ENCODE results near the gene THY1.

THY1 gene

DNA sequence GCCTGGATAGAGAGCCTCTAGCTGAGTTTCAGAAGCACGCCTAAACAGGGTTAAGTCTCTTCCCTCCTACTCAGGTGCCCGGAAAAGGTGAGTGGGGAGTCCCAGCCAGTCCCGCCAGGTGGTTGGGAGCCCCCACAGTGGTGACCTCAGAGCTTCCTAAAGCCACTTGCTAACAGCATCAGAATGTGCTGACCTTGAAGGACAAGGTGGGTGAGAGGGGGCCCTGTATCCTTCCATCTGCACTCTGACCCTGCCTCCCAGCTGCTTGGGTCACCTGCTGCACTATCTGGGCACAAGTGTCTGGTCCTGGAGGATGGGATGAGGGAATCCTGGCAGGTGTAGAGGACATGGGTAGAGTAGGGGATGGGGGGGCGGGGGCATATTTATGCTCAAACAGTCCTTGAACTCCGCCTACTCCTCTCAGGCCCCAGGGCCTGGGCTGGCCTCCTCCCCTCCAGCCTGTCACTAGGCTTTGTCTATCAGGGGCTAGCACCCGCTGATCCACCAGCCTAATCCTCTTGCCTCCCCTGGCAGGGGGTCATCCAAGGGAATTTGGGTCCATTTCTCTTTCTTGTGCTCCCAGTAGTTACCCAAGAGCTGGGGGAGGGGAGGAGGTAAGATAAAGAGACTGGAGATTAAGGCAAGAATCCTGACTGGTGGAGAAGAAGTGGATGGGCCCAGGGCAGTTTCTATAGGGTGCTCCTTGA is 44.9 kb downstream of the THY1 start:
- DNase-seq, result no peak
- no peak for TF ChIP-seq POLR2A (IDR thresholded peaks at IDR 0.05; ENCODE audit: low read length)
- no peak for TF ChIP-seq GATA1 (IDR thresholded peaks at IDR 0.05; ENCODE audit: low read depth, low read length)

DNA sequence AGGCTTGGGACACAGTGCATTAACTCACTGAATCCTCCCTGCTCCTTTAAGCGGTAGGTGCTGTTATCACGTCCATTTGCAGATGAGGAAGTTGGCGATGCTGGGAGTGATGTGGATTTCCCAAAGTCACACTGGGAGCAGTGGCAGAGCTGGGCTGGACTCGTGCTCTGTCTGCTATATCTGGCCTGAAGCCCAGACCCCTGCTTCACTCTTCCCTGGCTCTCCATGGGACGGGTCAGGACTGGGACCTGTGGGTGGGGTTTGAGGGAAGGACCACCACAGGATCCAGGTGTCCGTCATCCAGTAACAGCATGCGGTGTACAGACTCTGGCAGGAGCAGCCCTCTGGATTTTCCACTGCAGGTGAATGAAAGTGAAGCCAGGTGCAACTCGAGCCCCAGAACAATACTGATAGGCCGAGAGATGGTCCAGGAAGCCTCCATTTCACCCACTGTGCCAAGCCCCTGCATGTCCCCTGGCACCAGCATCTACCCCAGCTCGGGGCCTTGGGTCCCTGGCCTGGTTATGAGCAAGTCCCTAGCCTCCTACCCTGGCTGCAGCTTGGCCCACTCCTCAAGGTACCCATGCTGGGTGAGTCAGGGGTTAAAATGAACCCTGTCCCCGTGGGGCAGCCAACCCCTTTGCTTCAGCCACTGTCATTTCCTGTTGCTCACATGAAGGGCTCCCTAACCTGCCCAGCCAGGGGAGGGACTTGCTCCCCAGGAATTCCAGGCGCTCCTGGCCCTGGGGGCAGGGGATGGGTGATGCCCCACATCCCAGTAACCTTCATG is 45.7 kb downstream of the THY1 start:
- no peak for DNase-seq
- TF ChIP-seq GATA1 (IDR thresholded peaks at IDR 0.05; ENCODE audit: low read depth, low read length) (no peak), POLR2A (IDR thresholded peaks at IDR 0.05; ENCODE audit: low read length) (no peak)

DNA sequence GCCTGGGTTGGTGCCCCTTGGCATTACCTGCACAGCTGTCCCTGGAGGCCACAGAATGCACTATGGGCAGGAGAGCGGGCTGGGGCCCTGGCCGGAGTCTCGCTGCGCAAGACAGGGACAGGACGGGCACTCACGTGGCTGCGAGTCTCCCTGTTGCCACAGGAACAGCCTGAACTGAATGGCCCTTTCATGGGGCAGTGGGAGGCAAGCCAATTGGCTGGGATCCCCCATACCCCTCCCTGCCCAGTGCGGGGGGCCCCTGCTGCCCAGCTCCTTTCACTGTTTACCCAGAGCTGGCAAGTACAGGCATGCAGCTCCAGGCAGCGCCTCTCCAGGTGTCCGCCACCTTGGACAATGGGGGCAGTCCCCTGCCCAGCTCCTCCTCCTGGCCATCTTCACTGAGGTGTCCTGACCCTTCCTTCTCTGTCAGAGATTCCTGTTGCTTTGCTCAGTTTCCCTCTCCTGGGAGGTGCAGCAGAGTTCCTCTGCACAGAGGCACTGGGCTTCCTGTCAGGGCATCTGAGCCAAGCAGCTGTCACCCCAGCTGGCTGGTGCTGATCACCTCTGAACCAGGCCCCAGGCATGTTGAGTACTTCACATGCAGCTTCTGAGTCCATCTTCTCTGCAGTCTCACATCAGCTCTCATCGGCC is 46.6 kb downstream of the THY1 start:
- TF ChIP-seq GATA1 (IDR thresholded peaks at IDR 0.05; ENCODE audit: low read depth, low read length) (no peak), POLR2A (IDR thresholded peaks at IDR 0.05; ENCODE audit: low read length) (no peak)
- no peak for DNase-seq

DNA sequence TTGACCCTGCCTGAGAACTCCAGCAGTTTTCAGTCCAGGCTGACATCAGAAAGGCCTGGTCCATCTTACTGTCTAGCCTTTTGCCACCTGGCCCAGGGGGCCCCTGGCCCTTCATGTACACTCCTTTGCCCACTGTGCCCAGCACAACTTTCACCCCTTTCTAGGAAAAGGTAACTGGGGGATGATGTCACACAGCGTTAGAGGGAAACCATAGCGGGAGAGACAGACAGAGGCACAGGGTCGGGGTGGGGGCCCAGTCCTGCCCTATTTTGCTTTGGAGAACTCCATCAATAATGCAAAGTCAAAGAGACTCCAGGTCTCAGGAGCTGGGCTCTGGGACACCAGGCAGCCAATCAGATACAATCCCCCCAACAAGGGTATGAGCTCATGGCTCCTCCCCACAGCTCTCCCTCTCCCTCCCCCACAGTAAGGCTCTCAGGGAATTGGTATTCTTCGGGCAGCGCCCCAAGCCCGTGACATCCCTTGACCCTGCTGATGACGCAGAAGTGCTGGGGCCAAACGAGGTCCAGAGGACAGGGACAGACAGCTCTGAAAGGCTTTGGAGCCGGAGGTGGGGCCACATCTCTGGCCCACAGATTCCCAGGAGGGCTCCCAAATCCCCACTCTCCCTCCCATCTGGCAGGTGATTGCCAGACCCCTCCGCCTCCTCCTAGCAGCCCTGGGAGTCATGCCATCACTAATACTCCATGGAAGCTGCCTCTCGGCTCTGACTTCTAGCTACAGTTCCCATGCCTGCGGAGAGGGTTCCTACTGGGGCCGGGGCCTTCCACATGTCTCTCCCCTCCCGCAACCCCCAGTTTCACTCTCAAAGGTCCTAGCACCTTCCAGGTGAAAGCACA is 47.4 kb downstream of the THY1 start:
- TF ChIP-seq GATA1 (IDR thresholded peaks at IDR 0.05; ENCODE audit: low read depth, low read length) (no peak), POLR2A (IDR thresholded peaks at IDR 0.05; ENCODE audit: low read length) (no peak)
- DNase-seq, result no peak

DNA sequence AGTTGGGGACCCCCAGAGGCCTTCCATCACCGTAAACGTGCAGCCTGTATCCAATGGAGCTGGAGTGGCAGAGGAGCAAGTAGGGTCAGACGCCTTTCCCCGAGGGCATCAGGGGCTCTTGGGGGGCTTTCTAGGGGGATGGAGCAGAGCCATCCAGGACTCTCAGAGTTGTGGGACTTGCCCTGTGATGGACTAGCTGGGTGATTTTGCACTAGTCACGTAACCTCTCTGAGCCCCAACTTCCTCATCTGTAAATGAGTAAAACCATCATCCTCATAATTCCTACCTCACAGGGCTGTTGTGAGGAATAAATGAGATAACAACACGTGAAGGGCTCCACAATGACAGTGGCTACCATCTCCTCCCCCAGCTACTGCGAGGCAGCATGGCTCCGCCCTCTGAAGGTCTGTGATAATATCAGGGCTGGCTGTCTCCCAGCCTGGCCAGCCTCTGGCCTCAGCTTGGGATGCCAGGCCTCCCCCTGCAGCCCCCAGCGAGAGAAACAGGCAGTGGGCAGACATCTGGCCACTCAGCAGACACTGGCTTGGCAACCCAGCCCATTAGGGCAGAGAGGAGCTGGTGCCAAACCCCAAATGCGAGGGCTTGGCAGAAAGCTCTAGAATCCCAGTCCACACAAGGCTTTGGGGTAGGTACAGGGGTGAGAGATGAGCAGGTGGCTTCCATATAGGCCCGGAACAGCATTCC is 48.2 kb downstream of the THY1 start:
- TF ChIP-seq GATA1 (IDR thresholded peaks at IDR 0.05; ENCODE audit: low read depth, low read length) (no peak), POLR2A (IDR thresholded peaks at IDR 0.05; ENCODE audit: low read length) (no peak)
- peak; percentile 37 to 56 for DNase-seq

DNA sequence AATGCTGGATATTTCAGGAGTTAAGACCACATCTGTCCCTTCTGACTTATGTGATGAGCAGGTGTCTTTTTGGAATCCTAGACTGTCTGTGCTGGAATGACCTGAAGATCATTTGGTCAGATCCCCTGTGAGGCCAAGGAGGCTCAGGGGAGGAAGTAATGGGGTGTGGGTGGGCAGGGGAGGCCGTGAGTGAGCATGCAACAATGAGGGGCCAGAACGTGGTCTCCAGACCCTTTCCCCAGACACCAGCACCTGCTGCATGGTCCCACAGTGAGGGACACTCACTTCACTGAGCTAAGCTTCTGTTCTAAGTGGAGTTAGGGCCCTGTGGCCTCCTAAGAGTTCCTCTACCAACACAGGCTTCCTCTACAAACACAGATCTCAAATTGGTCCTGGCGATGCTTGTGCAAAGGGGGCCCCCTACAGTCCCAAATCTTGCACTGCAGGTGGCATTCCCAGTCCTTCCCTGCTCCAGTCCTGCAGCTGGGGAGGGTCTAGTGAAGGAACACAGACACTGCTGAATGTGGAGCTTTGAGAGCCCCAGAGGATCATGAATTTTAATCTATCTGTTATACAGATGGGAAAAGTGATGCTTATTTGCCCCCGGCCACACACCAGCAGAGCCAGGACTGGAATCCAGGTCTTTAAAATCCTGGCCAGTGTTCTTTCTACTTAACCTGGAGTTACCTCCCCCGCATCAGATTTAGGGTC is 48.9 kb downstream of the THY1 start:
- peak; percentile 33 to 63 for DNase-seq
- no peak for TF ChIP-seq POLR2A (IDR thresholded peaks at IDR 0.05; ENCODE audit: low read length)
- no peak for TF ChIP-seq GATA1 (IDR thresholded peaks at IDR 0.05; ENCODE audit: low read depth, low read length)

DNA sequence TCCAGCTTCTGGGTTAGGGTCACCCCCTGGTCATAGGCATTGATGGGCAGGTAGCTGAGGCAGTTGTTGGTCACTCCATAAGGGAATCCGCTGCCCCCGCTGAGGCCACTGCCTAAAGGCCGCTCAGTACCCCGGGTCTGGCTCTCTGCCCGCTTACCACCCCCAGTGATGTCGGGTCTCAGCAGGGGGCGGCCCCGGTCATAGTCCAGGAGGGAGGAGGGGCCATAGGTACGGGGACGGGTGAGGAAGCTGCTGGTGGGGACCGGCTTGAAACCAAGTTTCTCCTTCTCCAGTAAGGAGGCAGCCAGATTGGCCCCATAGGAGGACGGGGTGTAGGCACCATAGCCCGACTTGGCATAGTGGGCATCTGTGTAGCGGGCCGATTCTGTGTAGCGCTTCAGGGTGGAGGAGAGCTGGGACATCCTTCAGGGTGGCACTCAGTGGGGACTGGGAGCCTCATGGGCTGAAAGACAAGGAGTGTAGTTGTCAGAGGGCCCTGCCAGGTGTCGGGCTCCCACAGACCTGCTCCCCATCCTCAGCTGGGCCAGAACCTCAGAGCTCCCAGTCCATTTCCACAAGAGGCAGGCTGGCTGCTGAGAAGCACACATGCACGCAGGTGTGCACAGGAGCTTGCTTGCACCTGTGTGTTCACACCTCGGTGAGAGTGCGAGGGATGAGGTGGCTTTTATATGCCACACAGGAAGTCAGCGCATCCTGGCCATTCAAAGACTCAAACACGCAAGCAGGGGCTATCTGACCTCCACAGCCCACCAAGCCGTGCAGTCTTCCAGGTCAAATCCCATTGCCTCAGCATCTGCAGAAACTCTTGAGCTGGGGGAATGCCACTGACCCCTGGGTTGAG is 49.7 kb downstream of the THY1 start:
- no peak for TF ChIP-seq POLR2A (IDR thresholded peaks at IDR 0.05; ENCODE audit: low read length)
- TF ChIP-seq GATA1 (IDR thresholded peaks at IDR 0.05; ENCODE audit: low read depth, low read length), result no peak
- DNase-seq, result no peak

DNA sequence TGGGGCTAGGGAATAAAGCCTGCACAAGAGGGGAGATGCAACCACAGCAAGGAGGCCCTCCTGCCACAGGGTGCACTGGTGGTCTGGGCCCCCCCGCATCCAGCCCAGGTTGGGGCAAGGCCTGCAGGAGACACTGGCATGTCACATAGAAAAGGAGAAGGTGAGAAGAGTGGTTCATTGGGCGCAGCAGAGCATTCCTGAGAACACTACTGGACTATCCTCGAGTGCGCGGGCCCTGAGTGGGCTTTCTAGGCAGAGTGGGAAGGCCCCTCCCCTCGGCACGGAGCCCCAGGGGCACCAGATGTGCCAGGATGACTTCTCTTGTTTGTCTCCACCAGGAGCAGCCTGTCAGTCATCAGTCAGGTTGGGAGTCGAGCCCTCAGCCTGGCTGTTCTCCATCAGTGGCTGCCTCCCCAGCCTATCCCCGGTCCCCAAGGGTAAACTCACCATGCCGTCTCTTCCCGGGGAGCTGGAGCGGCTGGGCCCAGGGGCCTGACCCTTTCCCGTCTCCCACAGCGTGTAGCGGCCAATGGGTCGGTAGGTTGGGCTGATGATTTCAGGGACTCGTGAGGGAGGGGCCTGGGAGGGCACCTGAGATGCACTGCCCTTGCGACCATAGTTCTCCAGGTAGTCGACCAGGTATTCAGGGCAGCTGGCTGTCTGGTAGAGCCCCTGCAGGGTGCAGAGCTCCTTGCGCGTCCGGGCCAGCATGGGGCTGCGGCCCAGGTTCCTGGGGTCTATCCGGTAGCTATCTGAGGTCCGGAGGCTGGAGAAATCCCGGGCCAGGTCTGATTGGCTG is 50.5 kb downstream of the THY1 start:
- no peak for TF ChIP-seq POLR2A (IDR thresholded peaks at IDR 0.05; ENCODE audit: low read length)
- no peak for TF ChIP-seq GATA1 (IDR thresholded peaks at IDR 0.05; ENCODE audit: low read depth, low read length)
- no peak for DNase-seq

DNA sequence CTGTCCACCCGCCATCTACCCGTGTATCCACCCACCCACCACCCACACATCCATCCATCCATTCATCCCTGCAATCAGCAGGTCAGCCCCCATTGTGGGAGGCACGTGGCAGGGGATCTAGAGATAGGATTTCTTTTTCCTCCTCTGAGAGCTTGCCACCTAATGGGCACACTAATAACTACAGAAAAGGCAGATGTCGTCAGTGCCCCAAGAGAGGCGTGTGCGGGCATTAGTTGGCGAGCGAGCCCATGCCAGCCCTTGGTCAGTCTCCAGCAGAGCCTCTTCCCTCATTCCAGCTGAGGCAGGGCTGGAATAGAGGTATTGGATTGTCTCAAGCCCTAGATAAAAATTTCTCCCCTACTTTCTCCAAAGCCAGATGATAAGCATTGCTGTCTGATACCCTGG is 51.2 kb downstream of the THY1 start:
- no peak for DNase-seq
- no peak for TF ChIP-seq POLR2A (IDR thresholded peaks at IDR 0.05; ENCODE audit: low read length)
- no peak for TF ChIP-seq GATA1 (IDR thresholded peaks at IDR 0.05; ENCODE audit: low read depth, low read length)

DNA sequence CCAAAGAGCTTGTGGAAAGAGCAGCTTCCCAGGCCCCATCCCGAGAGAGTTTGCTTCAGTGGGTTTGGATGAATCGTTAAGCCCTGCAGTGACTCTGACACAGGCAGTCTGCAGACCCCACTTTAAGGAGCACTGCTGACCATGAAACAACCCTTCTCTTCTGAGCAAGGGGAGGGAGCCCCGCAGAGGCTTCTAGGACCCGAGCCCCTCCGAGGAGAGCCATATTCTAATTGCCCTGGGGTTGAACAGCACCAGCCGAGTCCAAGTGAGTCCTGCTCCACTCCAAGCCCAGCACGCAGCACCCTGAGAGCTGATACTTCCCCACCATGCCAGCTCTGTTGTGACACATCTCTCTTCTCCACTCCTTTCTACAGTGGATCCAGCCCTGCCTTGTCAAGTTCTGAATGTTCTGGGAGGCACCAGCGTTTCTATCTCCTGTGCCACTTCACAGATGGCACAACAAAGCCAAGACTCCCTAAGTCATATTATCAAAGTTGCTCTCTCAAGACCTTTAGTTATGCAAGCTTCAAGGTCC is 51.8 kb downstream of the THY1 start:
- no peak for TF ChIP-seq GATA1 (IDR thresholded peaks at IDR 0.05; ENCODE audit: low read depth, low read length)
- no peak for TF ChIP-seq POLR2A (IDR thresholded peaks at IDR 0.05; ENCODE audit: low read length)
- DNase-seq, result no peak

All from erythroblast (primary cell).